GM13977 (cell line): Measurements from ENCODE around the gene DYNLT1.

Experiments
- DNase-seq: peaks from one replicate; pipeline ENCODE4 v3.0.0; 2012; ENCODE audit warnings: low spot score
- CTCF ChIP-seq: IDR thresholded peaks from 2 replicates; pipeline ENCODE4 v1.5.1; 2012; ENCODE audit warnings: mild to moderate bottlenecking, control low read depth; ENCODE audit not compliant: insufficient read depth; ENCODE audit errors: extremely low read depth, missing control alignments
- in situ Hi-C: fragments of 300-500 bp; cut with MboI; formaldehyde crosslinking; loops from one replicate; pipeline ENCODE4 v1.12.0; 2022; ENCODE audit warnings: low sequenced_read_pairs, low pct_unique_long_range_greater_than_20kb, mixed read lengths, inconsistent platforms; ENCODE audit not compliant: unreplicated experiment

The DYNLT1 gene

GRCh38 chr6:158591810-158592209 is 52.7 kb downstream of the DYNLT1 start:
- in situ Hi-C loops: no loop called here
- no peak for DNase-seq
- TF ChIP-seq CTCF: no peak

- in situ Hi-C loops: no loop called here
- no peak for DNase-seq
- no peak for TF ChIP-seq CTCF
These were observed 53.3 kb downstream of the DYNLT1 start for GRCh38 chr6:158591134-158591809.

- in situ Hi-C loops: no loop called here
- TF ChIP-seq CTCF: no peak
- no peak for DNase-seq
These were observed 55.2 kb downstream of the DYNLT1 start for GRCh38 chr6:158589366-158589765.

GRCh38 chr6:158586652-158587051 is 57.9 kb downstream of the DYNLT1 start:
- no peak for DNase-seq
- no peak for TF ChIP-seq CTCF
- in situ Hi-C loops: no loop called here
